ENCODE results near the gene ADM2.

DNA sequence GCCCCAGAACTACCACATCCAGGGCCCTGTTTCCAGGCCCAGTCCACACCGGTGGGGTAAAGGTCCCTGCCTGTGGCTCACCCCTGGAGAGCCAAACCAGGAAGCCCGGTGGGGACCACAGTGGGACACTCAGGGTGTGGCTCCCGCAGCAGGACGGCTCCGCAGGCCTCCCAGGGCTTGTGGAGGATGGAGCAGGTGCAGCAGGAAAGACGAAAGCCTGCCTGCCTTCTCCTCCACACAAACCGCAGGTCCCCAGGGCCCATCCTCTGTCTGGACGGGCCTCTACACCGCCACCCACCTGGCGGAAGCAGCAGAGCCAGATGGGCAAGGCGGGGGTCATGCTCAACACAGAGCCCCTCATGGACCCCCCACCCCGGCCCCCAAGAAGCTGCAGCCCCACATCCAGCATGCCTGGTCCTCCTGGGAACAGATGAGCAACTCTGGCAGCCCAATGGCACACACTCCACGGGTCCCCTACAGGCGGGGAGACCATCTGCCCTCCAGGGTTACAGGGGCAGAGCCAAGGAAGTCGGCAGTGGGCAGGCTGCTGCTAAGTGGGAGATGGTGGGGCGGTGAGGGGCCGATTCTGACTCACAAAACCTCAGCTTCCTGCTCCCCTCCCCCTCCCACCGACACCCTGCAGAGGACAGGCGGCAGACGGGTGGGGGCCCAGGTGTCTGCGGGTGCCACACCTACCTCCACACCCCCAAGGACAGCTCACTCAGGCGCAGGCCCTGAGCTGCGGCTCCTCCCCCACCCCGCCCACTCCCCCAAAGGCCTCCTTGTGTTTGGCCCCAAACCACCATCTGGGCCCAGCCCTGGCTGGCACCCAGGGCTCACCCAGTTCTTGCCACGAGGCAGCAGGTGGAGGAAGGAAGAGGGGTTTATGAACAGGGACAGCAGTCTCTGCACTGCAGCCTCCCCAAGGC is 11.7 kb upstream of the ADM2 start:
- TF ChIP-seq POLR2A (IDR thresholded peaks at IDR 0.05) (no peak), POLR2AphosphoS5 (IDR thresholded peaks at IDR 0.05; ENCODE audit: insufficient read depth in 1 of 2, low read depth in 1 of 2) (no peak)
- TF ChIP-seq, protein P1, sequence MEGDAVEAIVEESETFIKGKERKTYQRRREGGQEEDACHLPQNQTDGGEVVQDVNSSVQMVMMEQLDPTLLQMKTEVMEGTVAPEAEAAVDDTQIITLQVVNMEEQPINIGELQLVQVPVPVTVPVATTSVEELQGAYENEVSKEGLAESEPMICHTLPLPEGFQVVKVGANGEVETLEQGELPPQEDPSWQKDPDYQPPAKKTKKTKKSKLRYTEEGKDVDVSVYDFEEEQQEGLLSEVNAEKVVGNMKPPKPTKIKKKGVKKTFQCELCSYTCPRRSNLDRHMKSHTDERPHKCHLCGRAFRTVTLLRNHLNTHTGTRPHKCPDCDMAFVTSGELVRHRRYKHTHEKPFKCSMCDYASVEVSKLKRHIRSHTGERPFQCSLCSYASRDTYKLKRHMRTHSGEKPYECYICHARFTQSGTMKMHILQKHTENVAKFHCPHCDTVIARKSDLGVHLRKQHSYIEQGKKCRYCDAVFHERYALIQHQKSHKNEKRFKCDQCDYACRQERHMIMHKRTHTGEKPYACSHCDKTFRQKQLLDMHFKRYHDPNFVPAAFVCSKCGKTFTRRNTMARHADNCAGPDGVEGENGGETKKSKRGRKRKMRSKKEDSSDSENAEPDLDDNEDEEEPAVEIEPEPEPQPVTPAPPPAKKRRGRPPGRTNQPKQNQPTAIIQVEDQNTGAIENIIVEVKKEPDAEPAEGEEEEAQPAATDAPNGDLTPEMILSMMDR (IDR thresholded peaks at IDR 0.05) = no peak

All from vagina (tissue), 2 donors.